Measurements from ENCODE around the gene CNOT11.

Gene CNOT11

GRCh38 chr2:101305035-101305434, 52.3 kb downstream of the CNOT11 start:
- no peak for DNase-seq (ENCODE audit: low read depth)
- no peak for TF ChIP-seq CTCF (IDR thresholded peaks at IDR 0.05; ENCODE audit: low read length, missing control alignments)
- H3K4me3 ChIP-seq (replicated peaks; ENCODE audit: low read depth, low read length) = no peak overlapping the region

GRCh38 chr2:101305492-101306078, 52.9 kb downstream of the CNOT11 start:
- TF ChIP-seq CTCF (IDR thresholded peaks at IDR 0.05; ENCODE audit: low read length, missing control alignments) = no peak
- H3K4me3 ChIP-seq (replicated peaks; ENCODE audit: low read depth, low read length) = peak overlapping the region; percentile 87
- DNase-seq (ENCODE audit: low read depth) = peak; percentile 63

GRCh38 chr2:101306410-101306809, 53.7 kb downstream of the CNOT11 start:
- no peak for TF ChIP-seq CTCF (IDR thresholded peaks at IDR 0.05; ENCODE audit: low read length, missing control alignments)
- no peak for DNase-seq (ENCODE audit: low read depth)
- H3K4me3 ChIP-seq (replicated peaks; ENCODE audit: low read depth, low read length) = peak overlapping the region; percentile 87

GRCh38 chr2:101307503-101307902, 54.8 kb downstream of the CNOT11 start:
- peak overlapping the region; percentile 87 for H3K4me3 ChIP-seq (replicated peaks; ENCODE audit: low read depth, low read length)
- no peak for TF ChIP-seq CTCF (IDR thresholded peaks at IDR 0.05; ENCODE audit: low read length, missing control alignments)
- DNase-seq (ENCODE audit: low read depth) = peak; percentile 8

DNA sequence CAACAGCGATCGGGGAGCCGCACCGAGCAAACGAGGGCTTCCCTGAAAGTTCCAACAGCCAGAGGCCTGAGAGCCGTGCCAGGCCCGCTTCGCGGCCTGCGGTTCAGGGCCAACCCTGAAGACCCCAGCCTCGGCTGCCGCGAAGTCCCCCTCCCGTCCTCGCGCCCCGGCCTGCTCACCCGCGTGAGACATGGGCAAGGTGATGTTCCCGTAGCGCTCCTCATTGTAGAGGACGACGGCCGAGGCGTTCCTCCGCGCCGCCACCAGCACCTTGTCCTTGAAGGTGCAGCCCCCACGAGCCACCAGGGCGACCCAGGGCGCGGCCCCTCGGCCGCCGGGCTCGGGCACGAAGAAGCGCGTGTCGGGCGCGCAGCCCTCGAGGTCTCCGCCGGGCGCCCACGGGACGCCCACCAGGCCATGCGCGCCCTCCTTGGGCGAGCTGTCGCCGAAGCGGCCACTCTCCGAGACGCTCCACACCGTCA, 55.3 kb downstream of the CNOT11 start:
- H3K4me3 ChIP-seq (replicated peaks; ENCODE audit: low read depth, low read length) = peak overlapping the region; percentile 87
- peak; percentile 14 for DNase-seq (ENCODE audit: low read depth)
- TF ChIP-seq CTCF (IDR thresholded peaks at IDR 0.05; ENCODE audit: low read length, missing control alignments) = no peak

DNA sequence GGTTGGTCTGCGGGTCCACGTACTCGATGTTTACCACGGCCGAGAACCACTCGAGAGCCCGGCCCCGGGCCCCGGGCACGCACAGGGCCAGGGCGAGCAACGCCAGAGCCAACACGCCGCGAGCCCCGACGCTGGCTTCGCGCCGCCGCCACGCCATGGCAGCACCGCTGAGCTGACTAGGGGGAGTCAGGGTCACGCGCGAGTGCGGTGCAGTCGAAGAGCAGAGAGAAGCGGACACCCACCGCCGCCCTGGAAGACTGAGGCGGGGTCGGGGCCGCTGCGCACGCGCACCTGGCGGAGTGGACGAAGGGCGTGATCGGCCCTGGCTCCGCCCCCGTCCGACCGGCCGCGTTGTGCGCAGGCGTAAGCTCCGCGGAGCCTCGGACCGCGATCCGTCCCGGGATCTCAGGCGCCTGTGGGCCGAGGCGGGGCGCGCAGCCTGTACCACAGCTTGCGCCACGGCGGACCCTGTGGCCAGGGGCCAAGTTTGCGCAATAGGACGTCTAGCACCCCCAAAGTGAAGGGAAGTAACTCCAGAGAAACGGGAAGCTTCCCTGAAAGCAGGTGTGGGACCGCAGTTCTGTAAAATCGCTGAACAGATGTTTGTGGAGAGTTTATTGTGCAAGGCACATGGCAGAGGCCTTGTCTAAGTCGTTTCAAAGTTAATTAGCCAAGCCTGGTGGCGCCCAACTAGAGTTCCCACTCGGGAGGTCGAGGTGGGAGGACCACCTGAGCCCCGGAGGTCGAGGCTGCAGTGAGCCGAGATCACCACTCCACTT, 55.9 kb downstream of the CNOT11 start, which contains the start of gene RNF149:
RNF149 (minus strand) TSS at position 270 of the 779 bp plus-strand sequence; CDS start at position 157, 113 bp downstream.
- TF ChIP-seq CTCF (IDR thresholded peaks at IDR 0.05; ENCODE audit: low read length, missing control alignments) = no peak

More for the DNA sequence above, 55.9 kb downstream of the CNOT11 start, which contains the start of gene RNF149:
- peak; percentile 93 for DNase-seq (ENCODE audit: low read depth)
- peak within 1 kb of the TSS; percentile 87 for H3K4me3 ChIP-seq (replicated peaks; ENCODE audit: low read depth, low read length)
